ENCODE results near the gene LYZL4.

LYZL4 gene

GRCh38 chr3:42438193-42438592, 27.8 kb upstream of the LYZL4 start:
- in situ Hi-C loops (cut with HindIII; ENCODE audit: low pct_ligation_motif_present, low sequenced_read_pairs) = no loop called here
- H3K4me3 ChIP-seq (ENCODE audit: low read depth, low read length) = no peak overlapping the region
- H3K36me3 ChIP-seq (replicated peaks) = no peaks in the 10 kb centered on the region
- no peak overlapping the region for H3K27ac ChIP-seq
- TF ChIP-seq CTCF (IDR thresholded peaks at IDR 0.05; ENCODE audit: low read depth, low read length, missing control alignments) = no peak
- peaks cover 15% of the 10 kb centered on the region for H3K27me3 ChIP-seq (replicated peaks)
- no peak for DNase-seq

DNA sequence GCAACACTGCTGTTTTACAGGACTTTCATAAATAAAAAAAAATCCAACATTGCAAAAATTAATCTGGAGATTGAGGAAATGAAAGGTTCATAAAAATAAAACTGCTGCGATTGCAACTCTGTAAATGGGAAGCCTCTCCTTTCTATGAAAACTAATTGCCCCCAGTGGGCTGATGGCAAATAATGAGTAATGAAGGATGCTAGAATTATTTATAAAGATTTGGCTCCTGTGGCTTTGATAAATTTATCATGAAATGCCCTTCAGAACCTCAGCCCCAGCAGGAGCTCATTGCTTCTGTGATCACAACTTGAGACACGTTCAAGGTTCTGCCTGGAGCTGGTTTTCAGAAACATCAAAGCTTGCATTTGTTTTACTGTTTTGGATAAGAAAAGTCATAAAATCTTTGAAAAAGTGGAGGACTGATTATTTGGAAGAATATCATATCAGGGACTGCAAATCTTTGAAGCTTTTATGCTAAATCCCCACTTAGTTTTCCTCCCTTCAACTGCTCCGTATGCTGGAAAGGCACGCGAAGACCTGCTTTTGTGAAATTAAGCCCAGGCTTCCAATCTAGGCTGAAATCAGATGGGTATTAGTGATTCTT, 24.5 kb upstream of the LYZL4 start:
- no peaks in the 10 kb centered on the region for H3K36me3 ChIP-seq (replicated peaks)
- H3K27ac ChIP-seq = no peak overlapping the region
- DNase-seq = no peak
- H3K4me3 ChIP-seq (ENCODE audit: low read depth, low read length) = no peak overlapping the region
- TF ChIP-seq CTCF (IDR thresholded peaks at IDR 0.05; ENCODE audit: low read depth, low read length, missing control alignments) = no peak
- in situ Hi-C loops (cut with HindIII; ENCODE audit: low pct_ligation_motif_present, low sequenced_read_pairs) = no loop called here
- H3K27me3 ChIP-seq (replicated peaks) = peaks cover 5% of the 10 kb centered on the region

GRCh38 chr3:42432485-42432884, 22.1 kb upstream of the LYZL4 start:
- no peak for TF ChIP-seq CTCF (IDR thresholded peaks at IDR 0.05; ENCODE audit: low read depth, low read length, missing control alignments)
- in situ Hi-C loops (cut with HindIII; ENCODE audit: low pct_ligation_motif_present, low sequenced_read_pairs) = no loop called here
- Histone ChIP-seq H3K4me3 (ENCODE audit: low read depth, low read length) (no peak overlapping the region), H3K27me3 (replicated peaks) (peaks cover 2% of the 10 kb centered on the region), H3K36me3 (replicated peaks) (no peaks in the 10 kb centered on the region), H3K27ac (no peak overlapping the region)
- DNase-seq = no peak

- no peak for TF ChIP-seq CTCF (IDR thresholded peaks at IDR 0.05; ENCODE audit: low read depth, low read length, missing control alignments)
- Histone ChIP-seq H3K4me3 (ENCODE audit: low read depth, low read length) (no peak overlapping the region), H3K27me3 (replicated peaks) (peaks cover 2% of the 10 kb centered on the region), H3K27ac (no peak overlapping the region), H3K36me3 (replicated peaks) (no peaks in the 10 kb centered on the region)
- no peak for DNase-seq
- in situ Hi-C loops (cut with HindIII; ENCODE audit: low pct_ligation_motif_present, low sequenced_read_pairs) = no loop called here
Observed at GRCh38 chr3:42430781-42431532, 20.5 kb upstream of the LYZL4 start.

DNA sequence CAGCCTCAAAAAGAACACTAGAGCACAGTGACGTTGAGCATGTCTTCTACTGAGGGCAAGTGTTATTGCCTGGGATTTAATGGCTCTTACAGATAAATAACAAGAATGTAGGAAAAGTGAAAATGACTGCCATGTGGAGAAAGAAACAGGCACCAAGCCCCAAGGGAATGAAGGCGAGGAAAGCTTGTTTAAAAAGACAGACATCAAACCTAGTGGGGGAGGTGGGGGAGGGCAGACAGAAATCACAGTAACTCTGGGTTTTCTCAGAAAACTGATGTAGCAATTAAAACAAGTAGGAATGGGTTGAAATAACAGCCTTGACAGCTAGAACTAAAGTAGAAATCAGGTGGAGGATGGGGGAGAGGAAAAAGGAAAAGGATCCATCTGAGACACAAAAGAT, 18.4 kb upstream of the LYZL4 start:
- peaks cover 2% of the 10 kb centered on the region for H3K27me3 ChIP-seq (replicated peaks)
- TF ChIP-seq CTCF (IDR thresholded peaks at IDR 0.05; ENCODE audit: low read depth, low read length, missing control alignments) = no peak
- no peak for DNase-seq
- no peaks in the 10 kb centered on the region for H3K36me3 ChIP-seq (replicated peaks)
- no peak overlapping the region for H3K4me3 ChIP-seq (ENCODE audit: low read depth, low read length)
- in situ Hi-C loops (cut with HindIII; ENCODE audit: low pct_ligation_motif_present, low sequenced_read_pairs) = no loop called here
- H3K27ac ChIP-seq = no peak overlapping the region

Data from brain microvascular endothelial cell (primary cell).